Stimulated activated naive B cell treated with anti-CD40 and anti-IgM and Interleukin-4, amounts not matched to agents 10 μg/mL and 1 μg/mL and 100 μg/mL, for 72 hours (primary cell): ENCODE data around the gene ACSS3.

Experiments
- ATAC-seq, 2 donors: fragments of 150-1000 bp; cut with Tn5 transposase; replicated peaks; 2 replicates each; pipeline ENCODE4 v1.10.0; 2021; ENCODE audit warnings: moderate library complexity in 1 of 2
- DNase-seq: peaks from one replicate; pipeline ENCODE4 v3.0.0; 2021
- H3K27ac Mint-ChIP-seq: one replicate; pipeline ENCODE4 v1.8.0; 2022; ENCODE audit warnings: mild to moderate bottlenecking, mixed read lengths
- H3K27me3 Mint-ChIP-seq, 2 donors: one replicate each; pipeline ENCODE4 v1.8.0; 2022; ENCODE audit warnings: mixed read lengths in 2 of 2
- H3K36me3 Mint-ChIP-seq, 2 donors: one replicate each; pipeline ENCODE4 v1.8.0; 2022; ENCODE audit warnings: mixed read lengths in 2 of 2, mild to moderate bottlenecking in 1 of 2
- H3K4me1 Mint-ChIP-seq, 2 donors: one replicate each; pipeline ENCODE4 v1.8.0; 2022; ENCODE audit warnings: mixed read lengths in 2 of 2, mild to moderate bottlenecking in 1 of 2
- H3K4me3 Mint-ChIP-seq, 2 donors: one replicate each; pipeline ENCODE4 v1.8.0; 2022; ENCODE audit warnings: mild to moderate bottlenecking in 2 of 2, mixed read lengths in 2 of 2, moderate library complexity in 1 of 2
- H3K9me3 Mint-ChIP-seq, 2 donors: one replicate each; pipeline ENCODE4 v1.8.0; 2022; ENCODE audit warnings: mixed read lengths in 2 of 2, mild to moderate bottlenecking in 1 of 2

Gene ACSS3

DNA sequence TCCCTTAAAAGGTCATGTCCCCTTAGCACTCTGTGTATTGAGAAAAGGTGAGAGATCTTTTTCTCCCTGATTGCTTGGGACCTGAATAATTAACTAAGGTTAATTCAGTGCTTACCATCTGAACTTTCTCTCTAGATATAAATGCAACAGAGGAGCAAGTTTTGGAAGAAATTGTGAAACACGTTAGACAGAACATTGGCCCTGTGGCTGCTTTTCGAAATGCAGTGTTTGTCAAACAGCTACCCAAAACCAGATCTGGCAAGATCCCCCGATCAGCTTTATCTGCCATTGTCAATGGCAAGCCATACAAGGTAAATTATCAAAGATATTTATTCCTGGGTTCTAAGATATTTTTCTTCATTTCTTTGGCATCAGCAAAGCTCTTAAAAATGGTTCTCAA, 175.5 kb downstream of the ACSS3 start:
- no peaks in the 10 kb centered on the region for H3K36me3 Mint-ChIP-seq
- H3K4me1 Mint-ChIP-seq, result no peaks in the 10 kb centered on the region
- DNase-seq, result no peak
- H3K27ac Mint-ChIP-seq, result no peak overlapping the region
- no peak for ATAC-seq
- no peak overlapping the region for H3K4me3 Mint-ChIP-seq
- peaks cover 0 to 3% of the 10 kb centered on the region in 2 donors for H3K9me3 Mint-ChIP-seq
- no peaks in the 10 kb centered on the region for H3K27me3 Mint-ChIP-seq

DNA sequence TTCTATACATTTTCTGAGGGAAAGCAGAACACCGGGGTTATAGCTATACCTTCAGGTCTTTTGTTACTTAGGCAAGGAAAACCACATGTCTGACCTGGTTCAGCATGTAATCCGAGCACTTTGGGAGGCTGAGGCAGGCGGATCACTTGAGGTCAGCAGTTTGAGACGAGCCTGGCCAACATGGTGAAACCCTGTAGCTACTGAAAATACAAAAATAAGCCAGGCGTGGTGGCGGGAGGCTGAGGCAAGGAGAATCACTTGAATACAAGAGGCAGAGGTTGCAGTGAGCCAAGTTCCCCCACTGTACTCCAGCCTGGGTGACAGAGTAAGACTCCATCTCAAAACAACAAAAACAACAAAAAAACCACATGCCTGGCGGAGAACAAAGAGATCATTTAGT, 177.6 kb downstream of the ACSS3 start:
- Mint-ChIP-seq H3K4me3 (no peak overlapping the region), H3K27ac (no peak overlapping the region), H3K27me3 (no peaks in the 10 kb centered on the region), H3K36me3 (no peaks in the 10 kb centered on the region), H3K4me1 (no peaks in the 10 kb centered on the region), H3K9me3 (peaks cover 0 to 3% of the 10 kb centered on the region in 2 donors)
- ATAC-seq, result no peak
- no peak for DNase-seq

DNA sequence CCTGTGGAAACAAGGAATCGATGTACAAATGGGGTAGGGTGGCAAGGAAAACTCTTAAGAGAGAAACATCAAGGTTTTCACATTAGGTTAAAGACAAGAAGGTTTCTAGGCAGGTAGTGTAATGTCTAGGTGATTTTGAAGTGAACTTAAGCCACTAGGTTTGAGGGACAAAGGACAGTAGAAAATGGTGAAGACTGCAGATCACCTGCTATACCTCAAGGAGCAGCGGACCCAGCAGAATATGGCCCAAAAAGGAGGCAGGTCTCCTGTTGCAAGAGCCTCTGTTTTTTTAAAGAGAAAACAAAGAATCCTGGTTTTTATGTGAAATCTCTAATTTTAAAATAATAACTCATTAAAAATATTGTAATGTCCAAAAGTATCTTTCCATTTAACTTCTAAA, 178.1 kb downstream of the ACSS3 start:
- H3K36me3 Mint-ChIP-seq, result no peaks in the 10 kb centered on the region
- DNase-seq, result no peak
- H3K27ac Mint-ChIP-seq, result no peak overlapping the region
- H3K27me3 Mint-ChIP-seq, result no peaks in the 10 kb centered on the region
- ATAC-seq, result no peak
- H3K4me1 Mint-ChIP-seq, result no peaks in the 10 kb centered on the region
- H3K9me3 Mint-ChIP-seq, result peaks cover 0 to under 1% of the 10 kb centered on the region in 2 donors
- H3K4me3 Mint-ChIP-seq, result no peak overlapping the region

DNA sequence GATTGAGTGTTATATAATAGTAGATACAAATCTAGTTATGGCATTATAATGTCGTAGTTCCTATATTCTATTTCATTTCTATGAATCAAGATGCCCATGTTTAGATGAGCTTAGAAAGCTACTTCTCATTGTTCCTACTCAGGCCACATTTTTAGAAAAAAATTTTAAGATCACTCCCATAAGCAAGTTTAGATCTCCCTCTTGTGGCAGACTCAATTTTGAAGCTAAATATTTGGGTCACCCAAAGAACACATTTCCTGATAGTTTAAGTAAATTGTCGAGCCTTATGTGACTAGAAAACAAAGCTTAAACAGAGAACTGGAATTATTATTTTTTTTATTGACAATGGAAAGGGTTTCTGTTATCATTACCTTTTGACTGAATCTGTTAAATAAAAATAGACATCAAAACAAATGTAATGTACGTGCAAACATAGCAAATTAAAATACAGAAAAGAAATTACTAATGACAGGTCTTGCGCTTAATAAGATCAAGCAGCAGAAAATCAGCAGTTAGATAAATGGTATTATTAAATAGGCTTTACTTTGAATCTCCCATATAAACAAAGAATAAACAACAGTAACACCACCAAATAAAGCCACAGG, 180.2 kb downstream of the ACSS3 start:
- Mint-ChIP-seq H3K36me3 (no peaks in the 10 kb centered on the region), H3K9me3 (no peaks in the 10 kb centered on the region), H3K4me1 (no peaks in the 10 kb centered on the region), H3K27me3 (no peaks in the 10 kb centered on the region), H3K27ac (no peak overlapping the region), H3K4me3 (no peak overlapping the region)
- DNase-seq (no peak), ATAC-seq (no peak)

DNA sequence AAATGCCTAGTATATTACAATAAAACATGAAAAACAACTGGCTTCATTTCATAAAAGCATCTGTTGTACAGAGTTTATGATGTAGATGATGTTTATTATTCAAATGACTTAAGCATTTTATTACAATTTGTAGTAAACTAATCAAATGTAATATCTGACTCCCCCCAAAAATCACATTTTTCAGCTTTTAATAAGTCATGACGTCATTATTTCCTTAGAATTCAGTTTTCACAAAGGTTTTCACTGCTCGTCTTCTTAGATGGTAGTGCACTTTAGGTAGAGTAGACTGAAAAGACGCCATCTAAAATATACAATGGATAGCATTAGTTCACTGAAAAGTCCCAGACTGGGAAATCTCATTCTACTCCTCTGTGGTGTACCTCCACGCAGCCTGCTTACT, 181.5 kb downstream of the ACSS3 start:
- DNase-seq (no peak), ATAC-seq (no peak)
- H3K36me3 Mint-ChIP-seq, result no peaks in the 10 kb centered on the region
- H3K27me3 Mint-ChIP-seq, result no peaks in the 10 kb centered on the region
- H3K4me3 Mint-ChIP-seq, result no peak overlapping the region
- H3K27ac Mint-ChIP-seq, result no peak overlapping the region
- H3K9me3 Mint-ChIP-seq, result no peaks in the 10 kb centered on the region
- H3K4me1 Mint-ChIP-seq, result no peaks in the 10 kb centered on the region

DNA sequence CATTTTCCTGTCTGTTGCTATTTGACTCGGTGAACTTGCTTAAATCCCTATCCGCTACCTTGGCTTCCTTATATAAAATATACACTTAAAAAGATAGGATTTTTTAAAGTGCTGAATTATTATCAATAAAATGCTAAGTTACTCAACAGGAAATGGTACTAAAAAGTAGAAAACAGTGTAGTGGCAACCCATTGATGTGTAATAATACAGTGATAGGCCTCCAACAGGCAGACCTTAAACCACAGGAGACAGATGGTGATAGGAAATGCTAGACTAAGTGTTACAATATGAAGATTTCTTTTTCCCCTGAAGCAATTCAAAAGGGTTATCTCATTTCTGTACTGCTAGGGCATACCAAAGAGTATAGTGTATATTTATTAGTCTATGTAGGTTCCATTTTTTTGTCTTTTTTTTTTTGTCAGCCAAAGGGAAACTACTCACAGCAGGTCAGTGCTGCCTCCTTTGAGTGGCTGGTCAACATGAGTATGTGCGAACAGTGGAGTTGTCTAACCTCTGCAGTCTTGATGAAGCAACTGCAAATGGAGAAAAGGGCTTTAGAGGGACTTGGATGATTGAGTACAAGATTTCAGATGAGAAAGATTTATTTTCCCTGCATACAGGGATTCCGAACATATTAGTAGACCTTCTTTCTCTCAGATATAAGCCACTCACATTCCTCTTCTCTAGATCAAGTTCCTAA, 183.8 kb downstream of the ACSS3 start:
- Mint-ChIP-seq H3K4me1 (no peaks in the 10 kb centered on the region), H3K36me3 (no peaks in the 10 kb centered on the region), H3K27ac (no peak overlapping the region), H3K9me3 (no peaks in the 10 kb centered on the region), H3K27me3 (no peaks in the 10 kb centered on the region), H3K4me3 (no peak overlapping the region)
- no peak for DNase-seq
- no peak for ATAC-seq

DNA sequence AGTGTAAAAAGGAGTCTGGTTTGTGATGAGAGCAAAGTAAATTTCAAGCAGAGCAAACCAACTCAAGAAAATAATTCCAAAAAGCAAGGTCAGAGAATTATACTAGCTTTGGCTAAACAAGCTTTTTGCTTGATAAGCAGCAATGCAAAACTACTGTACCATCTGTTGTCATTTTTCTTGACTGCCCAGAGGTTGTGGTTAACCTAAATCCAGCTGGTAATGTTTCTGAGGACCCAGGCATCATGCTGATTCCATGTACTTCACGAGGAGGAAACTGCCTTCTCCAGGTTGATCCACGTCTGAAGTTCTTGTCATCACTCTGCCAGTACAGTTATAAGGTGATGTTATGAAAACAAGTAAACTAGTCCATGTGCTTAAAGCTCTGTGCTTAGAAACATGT, 185.2 kb downstream of the ACSS3 start:
- Mint-ChIP-seq H3K9me3 (no peaks in the 10 kb centered on the region), H3K36me3 (no peaks in the 10 kb centered on the region), H3K27me3 (no peaks in the 10 kb centered on the region), H3K4me3 (no peak overlapping the region), H3K4me1 (no peaks in the 10 kb centered on the region), H3K27ac (no peak overlapping the region)
- DNase-seq (no peak), ATAC-seq (no peak)

DNA sequence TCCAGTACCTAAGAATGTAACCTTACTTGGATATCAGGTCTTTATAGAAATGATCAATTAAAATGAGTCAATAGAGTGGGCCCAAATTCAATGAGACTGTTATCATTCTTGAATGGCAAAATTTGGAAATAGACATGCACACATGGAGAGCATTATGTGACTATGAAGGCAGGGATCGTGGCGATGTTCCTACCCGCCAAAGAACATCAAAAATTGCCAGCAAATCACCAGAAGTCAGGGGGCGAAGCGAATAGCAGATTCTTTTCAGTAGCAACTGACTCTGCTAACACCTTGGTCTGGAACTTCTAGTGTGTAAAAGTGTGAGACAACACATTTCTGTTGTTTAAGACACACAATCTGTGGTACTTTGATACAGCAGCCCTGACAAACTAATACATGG, 192.5 kb downstream of the ACSS3 start:
- H3K4me1 Mint-ChIP-seq, result no peaks in the 10 kb centered on the region
- H3K36me3 Mint-ChIP-seq, result no peaks in the 10 kb centered on the region
- H3K9me3 Mint-ChIP-seq, result no peaks in the 10 kb centered on the region
- no peaks in the 10 kb centered on the region for H3K27me3 Mint-ChIP-seq
- no peak for ATAC-seq
- H3K4me3 Mint-ChIP-seq, result no peak overlapping the region
- no peak overlapping the region for H3K27ac Mint-ChIP-seq
- DNase-seq, result no peak

DNA sequence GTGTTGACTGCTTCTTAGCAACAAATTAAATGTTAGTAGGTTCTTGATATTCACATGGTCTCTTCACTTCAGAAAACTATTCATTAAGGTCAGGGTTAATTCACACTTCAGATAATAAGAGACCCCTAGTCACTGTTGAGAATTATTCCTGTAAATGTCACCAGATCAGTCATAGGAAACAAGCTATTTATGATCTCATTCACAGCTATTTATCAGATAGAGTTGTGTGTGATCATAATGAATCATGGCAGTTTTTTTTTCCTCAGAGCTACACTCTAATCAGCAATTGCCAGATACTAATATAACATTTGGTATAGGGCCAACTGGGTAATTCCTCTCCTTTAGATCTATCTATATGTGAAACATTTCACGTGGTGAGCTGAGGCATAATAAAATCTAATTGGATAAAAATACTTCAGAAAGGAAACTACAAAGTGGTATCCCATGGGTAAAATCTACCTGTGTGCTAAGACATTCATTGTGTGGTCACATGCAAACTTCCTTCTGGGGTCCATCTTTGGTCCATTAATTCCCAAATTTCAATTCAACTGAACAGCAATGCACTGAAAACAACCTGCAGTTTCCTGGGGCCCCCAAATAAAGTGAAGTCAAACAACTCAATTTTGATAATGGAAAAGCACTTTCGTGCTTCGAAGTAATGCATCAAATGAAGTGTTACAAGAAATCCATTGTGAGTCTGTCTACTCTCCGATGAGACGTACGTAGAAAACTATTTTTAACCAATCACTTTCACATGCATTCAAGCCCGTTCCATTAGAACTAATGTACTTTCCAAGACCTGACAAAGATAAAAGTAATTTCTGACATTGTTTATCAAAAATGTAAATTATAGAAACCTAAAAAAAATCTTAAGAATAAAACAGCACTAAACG, 197.0 kb downstream of the ACSS3 start:
- H3K4me1 Mint-ChIP-seq, result no peaks in the 10 kb centered on the region
- no peak overlapping the region for H3K27ac Mint-ChIP-seq
- no peak overlapping the region for H3K4me3 Mint-ChIP-seq
- no peaks in the 10 kb centered on the region for H3K27me3 Mint-ChIP-seq
- DNase-seq (no peak), ATAC-seq (no peak)
- H3K36me3 Mint-ChIP-seq, result no peaks in the 10 kb centered on the region
- no peaks in the 10 kb centered on the region for H3K9me3 Mint-ChIP-seq

DNA sequence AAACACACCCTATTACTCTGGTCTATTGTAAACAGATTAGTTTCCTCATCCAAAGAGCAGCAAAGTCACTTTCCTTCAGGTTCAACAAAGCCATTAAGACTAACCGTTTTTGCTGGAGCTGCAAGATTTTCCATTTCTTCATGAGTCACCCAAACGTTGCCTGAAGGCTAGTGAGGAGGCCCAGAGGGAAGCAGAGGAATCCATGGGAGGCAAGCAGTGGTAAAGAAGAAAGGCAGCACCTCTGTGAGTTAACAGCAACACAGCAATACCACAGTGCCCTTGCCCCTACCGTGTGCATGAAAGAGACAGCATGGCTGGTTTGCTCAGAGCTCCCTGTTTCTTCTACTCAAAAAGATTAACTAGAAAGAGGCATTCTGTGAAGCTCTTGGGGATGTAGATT, 206.3 kb downstream of the ACSS3 start:
- Mint-ChIP-seq H3K9me3 (peaks cover 0 to 2% of the 10 kb centered on the region in 2 donors), H3K27me3 (no peaks in the 10 kb centered on the region), H3K36me3 (no peaks in the 10 kb centered on the region), H3K27ac (no peak overlapping the region), H3K4me1 (no peaks in the 10 kb centered on the region), H3K4me3 (no peak overlapping the region)
- no peak for ATAC-seq
- no peak for DNase-seq

DNA sequence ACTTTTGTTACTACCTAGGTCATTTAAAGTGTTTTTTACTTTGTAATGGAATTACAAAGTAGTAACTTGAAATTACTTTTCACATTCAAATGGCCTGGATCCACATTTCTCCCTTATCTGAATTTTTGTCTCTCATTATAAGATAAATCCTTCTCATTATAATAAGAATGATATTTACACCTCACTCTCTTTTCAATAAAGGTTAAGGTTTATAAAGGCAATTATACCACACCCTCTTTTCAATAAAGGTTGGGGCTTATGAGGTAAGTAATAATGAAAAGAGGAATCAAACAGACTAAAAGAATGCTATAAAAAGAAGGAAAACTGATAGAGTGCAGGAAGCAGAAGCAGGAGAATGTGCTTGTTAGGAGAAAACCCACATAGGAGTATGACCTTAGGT, 210.8 kb downstream of the ACSS3 start:
- Mint-ChIP-seq H3K27ac (no peak overlapping the region), H3K9me3 (no peaks in the 10 kb centered on the region), H3K4me1 (no peaks in the 10 kb centered on the region), H3K36me3 (no peaks in the 10 kb centered on the region), H3K27me3 (no peaks in the 10 kb centered on the region), H3K4me3 (no peak overlapping the region)
- ATAC-seq, result no peak
- DNase-seq, result no peak

DNA sequence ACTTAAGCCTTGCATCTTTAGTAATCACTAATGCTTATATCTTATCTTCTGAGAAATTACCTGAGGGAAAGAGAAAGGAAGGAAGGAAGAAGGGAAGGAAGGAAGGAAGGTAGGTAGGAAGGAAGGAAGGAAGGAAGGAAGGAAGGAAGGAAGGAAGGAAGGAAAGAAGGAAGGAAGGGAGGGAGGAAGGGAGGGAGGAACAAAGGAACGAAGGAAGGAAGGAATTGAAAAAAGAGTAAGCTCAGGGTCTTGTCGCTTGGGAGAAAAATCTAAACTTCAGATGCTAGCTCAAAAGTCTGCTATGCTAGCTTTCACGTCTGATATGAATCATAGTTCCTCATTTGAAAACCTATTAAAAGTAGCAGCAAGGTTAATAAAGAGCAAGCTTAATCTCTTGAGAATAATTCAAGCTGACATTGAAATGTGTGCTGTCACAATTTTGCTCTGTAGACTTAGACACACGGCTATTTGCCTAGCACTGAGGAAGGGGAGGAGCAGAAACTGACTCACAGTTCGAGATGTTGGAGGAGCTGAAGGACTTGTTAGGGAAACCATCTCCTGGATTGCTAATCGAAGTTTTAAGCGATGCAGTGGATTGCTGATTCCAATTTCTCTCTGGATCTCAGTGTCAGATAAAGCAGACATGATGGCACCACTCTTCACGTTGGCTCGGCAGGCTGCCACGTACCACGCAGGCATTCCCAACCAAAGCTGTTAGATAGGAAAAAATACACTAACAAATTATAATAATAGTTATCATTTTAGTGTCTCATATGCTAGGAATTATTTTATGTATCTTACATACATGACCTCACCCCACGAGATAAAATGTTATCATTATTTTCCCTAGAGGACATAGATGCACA, 216.7 kb downstream of the ACSS3 start:
- Mint-ChIP-seq H3K4me1 (no peaks in the 10 kb centered on the region), H3K36me3 (no peaks in the 10 kb centered on the region), H3K27ac (no peak overlapping the region), H3K9me3 (no peaks in the 10 kb centered on the region), H3K4me3 (no peak overlapping the region), H3K27me3 (no peaks in the 10 kb centered on the region)
- ATAC-seq, result peak; percentile 23 to 43
- no peak for DNase-seq

DNA sequence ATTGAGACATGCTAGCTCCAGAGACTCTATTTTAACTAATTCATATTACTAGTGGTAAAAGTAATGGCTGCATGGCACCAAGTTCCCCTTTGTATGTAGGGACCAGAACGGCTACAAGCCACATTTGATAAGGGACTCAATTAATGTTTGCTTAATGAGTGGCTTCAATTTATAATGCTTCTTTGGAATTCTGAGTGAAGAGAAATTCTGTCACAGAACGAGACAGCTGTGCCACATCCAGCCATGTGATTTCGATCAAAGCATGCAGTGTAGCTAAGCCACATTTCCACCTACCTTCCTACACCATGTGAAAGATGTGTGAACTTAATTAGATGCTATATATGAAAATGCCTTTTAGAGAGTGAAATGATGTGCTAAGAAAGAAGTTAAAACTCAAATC, 217.4 kb downstream of the ACSS3 start:
- H3K4me1 Mint-ChIP-seq, result no peaks in the 10 kb centered on the region
- H3K4me3 Mint-ChIP-seq, result no peak overlapping the region
- no peaks in the 10 kb centered on the region for H3K36me3 Mint-ChIP-seq
- H3K9me3 Mint-ChIP-seq, result no peaks in the 10 kb centered on the region
- H3K27me3 Mint-ChIP-seq, result no peaks in the 10 kb centered on the region
- H3K27ac Mint-ChIP-seq, result no peak overlapping the region
- no peak for ATAC-seq
- DNase-seq, result no peak

DNA sequence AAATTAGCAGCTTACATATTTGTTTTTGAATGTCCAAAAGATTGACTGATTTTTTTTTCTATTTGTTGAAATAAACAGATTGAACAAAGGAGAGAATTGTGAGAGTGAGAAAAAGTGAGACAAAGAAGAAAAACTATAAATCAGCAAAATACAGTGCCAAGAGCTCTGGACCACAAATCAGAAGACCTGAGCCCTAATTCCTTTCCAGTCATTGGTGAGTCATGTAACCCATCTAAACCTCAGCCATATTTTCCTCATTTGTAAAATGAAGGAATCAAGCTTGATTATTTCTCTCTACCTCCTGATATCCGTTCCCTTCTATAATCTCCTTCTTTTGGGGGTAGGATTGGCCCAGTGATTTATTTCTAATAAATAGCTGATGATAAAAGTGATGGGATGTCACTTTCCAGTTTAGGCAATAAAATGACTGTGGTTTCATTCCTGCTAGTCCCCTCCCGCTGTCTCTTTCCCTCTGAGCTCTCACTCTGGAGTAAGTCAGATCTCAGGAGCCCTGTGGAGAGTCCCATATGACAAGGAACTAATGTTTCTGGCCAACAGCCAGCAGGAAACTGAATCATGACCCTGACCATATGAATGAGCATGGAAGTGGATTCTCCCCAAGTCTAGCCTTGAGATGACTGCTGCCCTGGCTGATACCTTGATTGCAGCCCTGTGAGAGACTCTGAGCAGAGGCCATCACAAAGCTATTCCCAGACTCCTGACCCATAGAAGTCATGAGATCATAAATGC, 218.9 kb downstream of the ACSS3 start:
- no peaks in the 10 kb centered on the region for H3K36me3 Mint-ChIP-seq
- H3K4me1 Mint-ChIP-seq, result no peaks in the 10 kb centered on the region
- H3K9me3 Mint-ChIP-seq, result peaks cover 0 to 4% of the 10 kb centered on the region in 2 donors
- ATAC-seq, result no peak
- H3K4me3 Mint-ChIP-seq, result no peak overlapping the region
- no peaks in the 10 kb centered on the region for H3K27me3 Mint-ChIP-seq
- no peak for DNase-seq
- H3K27ac Mint-ChIP-seq, result no peak overlapping the region
